Measurements from ENCODE around the gene RFX8.

DNA sequence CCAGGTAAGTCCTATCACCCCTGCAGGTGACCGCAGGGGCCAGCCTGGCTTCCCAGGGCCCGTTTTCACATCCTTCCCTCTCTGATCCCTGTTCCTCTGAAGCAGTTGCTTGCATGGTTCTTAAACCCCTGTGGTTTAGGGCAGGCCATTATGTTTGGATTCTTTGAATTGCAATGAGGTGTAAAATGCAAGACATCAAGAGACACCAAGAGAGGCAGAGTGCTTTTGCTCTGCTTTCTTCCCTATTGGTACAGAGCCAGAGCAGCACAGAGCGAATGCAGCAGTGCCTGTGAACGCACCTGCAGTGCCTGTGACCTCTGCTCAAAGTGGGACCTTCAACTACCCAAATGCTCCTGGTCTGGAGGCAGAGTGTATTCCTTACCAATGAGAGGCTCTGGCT is 7.6 kb downstream of the RFX8 start:
- TF ChIP-seq, protein P1, sequence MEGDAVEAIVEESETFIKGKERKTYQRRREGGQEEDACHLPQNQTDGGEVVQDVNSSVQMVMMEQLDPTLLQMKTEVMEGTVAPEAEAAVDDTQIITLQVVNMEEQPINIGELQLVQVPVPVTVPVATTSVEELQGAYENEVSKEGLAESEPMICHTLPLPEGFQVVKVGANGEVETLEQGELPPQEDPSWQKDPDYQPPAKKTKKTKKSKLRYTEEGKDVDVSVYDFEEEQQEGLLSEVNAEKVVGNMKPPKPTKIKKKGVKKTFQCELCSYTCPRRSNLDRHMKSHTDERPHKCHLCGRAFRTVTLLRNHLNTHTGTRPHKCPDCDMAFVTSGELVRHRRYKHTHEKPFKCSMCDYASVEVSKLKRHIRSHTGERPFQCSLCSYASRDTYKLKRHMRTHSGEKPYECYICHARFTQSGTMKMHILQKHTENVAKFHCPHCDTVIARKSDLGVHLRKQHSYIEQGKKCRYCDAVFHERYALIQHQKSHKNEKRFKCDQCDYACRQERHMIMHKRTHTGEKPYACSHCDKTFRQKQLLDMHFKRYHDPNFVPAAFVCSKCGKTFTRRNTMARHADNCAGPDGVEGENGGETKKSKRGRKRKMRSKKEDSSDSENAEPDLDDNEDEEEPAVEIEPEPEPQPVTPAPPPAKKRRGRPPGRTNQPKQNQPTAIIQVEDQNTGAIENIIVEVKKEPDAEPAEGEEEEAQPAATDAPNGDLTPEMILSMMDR (IDR thresholded peaks at IDR 0.05 in 4 of 5, conservative IDR thresholded peaks at IDR 0.05 in 1 of 5), result no peak
- no peak for TF ChIP-seq POLR2A (IDR thresholded peaks at IDR 0.05)

All from gastrocnemius medialis (tissue), 4 donors.